HG03196 (cell line): ENCODE data around the gene THOP1.
A peak's percentile ranks its signal among the peaks of the same experiment; 100 is the strongest.
"Not testable (repeated sequence)": the region's sequence is repeated elsewhere in the genome, so short reads cannot be mapped to it uniquely, and the experiment has no call there.

Experiments
- ATAC-seq: cut with Tn5 transposase; IDR thresholded peaks from one replicate; pipeline ENCODE4 v1.9.1; 2021; ENCODE audit not compliant: unreplicated experiment

THOP1 gene

DNA sequence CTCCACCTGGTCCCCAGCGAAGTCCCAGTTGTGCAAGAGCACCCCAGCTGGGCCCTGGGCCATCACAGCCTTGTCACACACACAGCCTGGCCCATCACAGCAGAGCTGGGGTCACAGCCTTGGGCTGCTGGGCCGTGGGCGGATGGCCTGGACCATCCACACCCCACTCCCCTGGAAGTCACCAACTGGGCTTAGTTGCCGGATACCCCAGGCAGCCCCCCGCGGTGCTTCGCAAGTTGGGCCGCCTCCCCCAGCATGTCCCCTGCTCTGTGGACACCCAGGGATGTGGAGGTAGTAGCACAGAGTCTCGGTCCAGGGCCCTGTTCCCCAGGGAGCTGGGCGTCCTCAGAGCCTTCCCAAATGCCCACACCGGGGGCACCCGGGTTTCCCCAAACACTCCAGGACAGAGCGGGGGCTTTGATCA lies 29.9 kb downstream of the THOP1 start:
- no peak for ATAC-seq

GRCh38 chr19:2815923-2816322 lies 30.6 kb downstream of the THOP1 start:
- ATAC-seq, result no peak

GRCh38 chr19:2816641-2817040 lies 31.3 kb downstream of the THOP1 start:
- ATAC-seq, result no peak

GRCh38 chr19:2817237-2817829 lies 32.0 kb downstream of the THOP1 start:
- not testable (repeated sequence) for ATAC-seq

DNA sequence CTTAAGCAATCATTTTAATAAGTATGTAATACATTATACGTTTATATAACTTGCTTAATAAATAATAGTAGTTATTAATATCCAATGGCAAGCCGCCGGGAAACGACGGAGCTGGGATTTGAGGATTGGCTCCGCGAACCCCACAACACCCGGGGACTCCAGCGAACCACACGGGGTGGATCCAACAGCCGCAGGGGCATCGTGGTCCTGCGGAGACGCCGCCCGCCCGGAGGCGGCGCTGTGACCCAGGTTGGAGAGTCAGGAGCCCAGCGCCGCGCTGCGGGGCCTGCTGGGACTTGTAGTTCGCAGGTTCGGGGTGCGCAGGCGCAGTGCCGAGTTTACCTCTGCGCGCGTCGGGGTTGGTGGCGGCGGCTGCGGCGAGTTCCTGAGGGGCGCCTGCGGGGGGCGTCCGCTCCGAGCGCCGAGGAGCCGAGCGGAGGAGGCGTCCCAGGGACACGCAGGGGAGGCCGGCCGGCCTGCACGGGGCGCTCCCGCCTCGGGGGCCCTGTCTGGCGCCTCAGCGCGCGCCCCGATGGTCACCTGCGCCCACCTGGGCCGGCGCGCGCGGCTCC lies 34.3 kb downstream of the THOP1 start, which contains the start of gene ZNF554:
Gene ZNF554 (plus strand): TSS at position 329 of the 572 bp plus-strand sequence. CDS start 204 bp downstream, at position 533.
- peak; percentile 92 for ATAC-seq

GRCh38 chr19:2820112-2820702 lies 34.9 kb downstream of the THOP1 start:
- peak; percentile 17 for ATAC-seq

DNA sequence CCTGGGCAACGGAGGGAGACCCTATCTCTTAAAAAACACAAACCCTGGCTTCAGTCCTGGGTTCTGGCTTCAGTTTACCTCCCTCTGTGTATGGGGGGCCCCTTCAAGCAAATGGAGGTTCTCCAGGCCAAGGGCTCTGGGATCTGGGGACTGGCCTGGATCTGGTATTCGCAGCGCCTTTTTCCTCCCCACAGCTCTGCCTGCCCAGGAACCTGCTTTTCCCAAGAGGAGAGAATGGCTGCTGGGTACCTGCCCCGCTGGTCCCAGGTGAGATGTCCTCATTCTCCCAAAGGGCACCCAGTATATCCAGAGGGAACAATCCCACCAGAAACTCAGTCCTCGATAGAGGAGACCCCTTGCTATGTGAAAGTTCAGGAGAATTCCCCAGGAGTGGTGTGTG lies 37.5 kb downstream of the THOP1 start:
- no peak for ATAC-seq

- no peak for ATAC-seq
Observed at GRCh38 chr19:2823646-2824045, 38.3 kb downstream of the THOP1 start.

- ATAC-seq, result no peak
Observed at GRCh38 chr19:2824129-2824528, 38.8 kb downstream of the THOP1 start.

DNA sequence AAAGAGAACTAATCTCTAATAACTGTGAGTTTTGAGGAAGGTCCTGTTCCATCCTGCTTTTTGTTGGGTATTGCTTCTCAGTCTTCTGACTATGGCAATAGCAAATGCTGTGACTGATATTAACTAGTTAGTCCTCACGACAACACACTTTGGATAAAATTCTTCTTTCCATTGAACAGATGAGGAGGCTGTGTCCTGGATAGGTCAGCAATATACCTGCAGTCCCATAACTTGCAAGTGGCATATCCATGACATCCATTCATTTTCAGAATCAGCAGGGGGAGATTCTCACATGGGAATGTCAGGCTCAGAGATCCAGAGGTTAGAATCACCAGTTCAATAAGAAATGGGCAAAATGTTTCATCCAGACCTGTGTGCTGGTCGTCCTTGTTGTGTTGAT lies 41.7 kb downstream of the THOP1 start:
- no peak for ATAC-seq

GRCh38 chr19:2827840-2828489 lies 42.7 kb downstream of the THOP1 start:
- ATAC-seq, result no peak

- ATAC-seq, result no peak
Observed at GRCh38 chr19:2834294-2834871, 49.1 kb downstream of the THOP1 start.

DNA sequence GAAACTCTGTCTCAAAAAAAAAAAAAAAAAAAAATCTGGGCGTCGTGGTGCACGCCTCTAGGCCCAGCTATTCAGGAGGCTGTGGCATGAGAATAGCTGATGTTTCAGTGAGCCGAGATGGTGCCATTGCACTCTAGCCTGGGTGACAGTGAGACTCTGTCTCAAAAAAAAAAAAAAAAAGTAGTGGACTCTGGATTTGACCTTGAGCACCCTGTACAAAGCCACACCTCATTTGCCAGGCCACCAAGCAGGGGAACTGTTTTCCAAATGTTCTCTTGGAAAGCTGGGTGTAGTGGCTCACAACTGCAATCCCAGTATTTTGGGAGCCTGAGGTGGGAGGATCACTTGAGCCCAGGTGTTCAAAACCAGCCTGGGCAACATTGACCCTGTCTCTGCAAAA lies 52.1 kb downstream of the THOP1 start:
- ATAC-seq, result no peak

DNA sequence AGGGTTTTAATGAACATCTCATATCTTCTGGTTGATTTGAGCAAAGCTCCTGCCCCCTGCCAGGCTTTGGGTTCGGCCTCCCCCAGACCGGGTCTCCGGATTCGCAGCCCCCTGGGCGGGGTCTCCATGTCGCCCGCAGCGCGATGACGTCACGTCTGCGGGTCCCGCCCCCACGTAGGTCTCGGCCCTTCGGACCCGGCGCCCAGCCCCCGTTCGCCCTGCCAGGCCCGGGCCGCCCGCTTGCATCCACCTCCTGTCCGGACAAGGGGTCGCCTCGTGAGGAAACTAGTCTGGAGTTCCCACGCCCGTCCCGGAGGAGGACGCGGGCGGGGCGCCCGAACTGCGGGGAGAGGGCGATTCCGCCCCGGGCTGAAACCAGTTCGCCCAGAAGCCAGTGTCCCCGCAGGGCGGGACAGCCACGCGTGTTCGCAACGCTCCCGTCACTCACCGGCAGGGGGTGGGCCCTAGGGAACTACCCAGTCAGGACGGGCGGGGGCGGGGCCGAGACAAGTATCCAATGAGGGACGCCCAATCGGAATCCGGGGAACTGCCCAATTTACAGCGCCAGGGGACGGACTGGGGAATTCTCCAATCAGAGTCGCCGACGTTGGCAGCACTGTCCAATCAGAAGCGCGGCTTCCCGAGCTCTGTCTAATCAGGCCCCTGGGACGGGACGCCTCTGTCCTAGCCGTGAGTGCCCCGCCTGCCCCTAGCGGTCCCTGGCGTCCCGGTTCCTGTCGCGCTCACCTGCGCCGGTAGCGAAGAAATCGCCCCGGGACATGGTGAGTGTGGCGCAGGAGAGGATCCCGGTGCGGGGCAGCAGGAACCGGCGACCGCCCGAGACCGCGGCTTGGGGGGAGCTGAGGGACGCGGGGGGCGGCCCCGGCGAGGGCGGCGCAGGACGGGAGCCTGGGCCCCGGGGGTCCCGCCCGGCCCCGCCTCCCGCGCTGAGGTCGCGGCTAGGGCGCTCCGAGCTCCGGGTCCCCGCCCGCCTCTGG lies 55.8 kb downstream of the THOP1 start, which contains the start of gene ZNF555:
Gene ZNF555 (plus strand): TSS at position 682 of the 998 bp plus-strand sequence. CDS start 98 bp downstream, at position 780.
- peak; percentile 92 for ATAC-seq

- ATAC-seq, result peak; percentile 16
Observed at GRCh38 chr19:2841855-2842574, 56.7 kb downstream of the THOP1 start.

DNA sequence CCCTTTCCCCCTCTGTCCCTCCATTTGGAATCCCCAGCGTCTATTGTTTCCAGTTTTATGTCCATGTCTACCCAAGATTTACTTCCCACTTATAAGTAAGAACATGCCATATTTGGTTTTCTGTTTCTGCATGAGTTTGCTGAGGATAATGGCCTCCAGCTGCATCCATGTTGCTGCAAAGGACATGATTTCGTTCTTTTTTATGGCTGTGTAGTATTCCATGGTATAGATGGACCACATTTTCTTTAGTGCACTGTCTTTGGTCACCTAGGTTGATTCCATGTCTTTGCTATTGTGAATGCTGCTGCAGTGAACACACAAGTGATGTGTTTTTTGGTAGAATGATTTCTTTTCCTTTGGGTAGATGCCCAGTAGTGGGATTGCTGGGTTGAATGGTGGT lies 59.8 kb downstream of the THOP1 start:
- no peak for ATAC-seq

DNA sequence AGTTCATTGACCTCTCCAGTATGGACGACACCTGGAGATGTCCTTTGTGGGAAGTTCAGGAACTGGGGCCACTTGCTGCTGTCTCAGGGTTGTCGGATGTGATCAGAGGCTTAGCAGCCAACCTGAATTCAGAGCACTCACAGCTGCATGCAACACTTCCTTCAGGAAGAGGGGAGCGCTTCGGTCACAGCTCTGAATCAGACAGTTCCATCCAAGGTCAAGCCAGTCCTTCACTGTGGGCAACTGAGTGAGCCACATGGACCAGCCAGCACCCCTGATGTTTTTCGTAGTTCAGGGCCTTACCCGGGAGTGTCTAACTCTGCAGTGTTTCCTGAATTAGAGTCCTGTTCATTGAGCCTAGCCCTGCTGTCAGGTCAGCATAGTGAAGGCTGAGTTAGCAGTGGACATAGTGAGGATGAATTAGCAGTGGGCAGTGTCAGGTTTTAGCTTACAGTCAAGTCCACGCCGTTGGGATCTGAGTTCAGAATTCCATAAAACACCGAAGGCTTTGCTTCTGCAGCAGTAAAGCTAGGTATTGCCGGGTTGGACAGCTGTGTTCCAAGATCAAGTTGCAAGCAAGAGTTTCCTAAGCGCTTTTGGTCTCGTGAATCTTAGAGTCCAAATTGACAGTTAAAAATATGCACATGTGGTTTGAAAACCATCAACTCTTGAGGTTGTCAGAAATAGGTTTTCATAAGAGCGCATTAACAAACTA lies 61.0 kb downstream of the THOP1 start:
- no peak for ATAC-seq

DNA sequence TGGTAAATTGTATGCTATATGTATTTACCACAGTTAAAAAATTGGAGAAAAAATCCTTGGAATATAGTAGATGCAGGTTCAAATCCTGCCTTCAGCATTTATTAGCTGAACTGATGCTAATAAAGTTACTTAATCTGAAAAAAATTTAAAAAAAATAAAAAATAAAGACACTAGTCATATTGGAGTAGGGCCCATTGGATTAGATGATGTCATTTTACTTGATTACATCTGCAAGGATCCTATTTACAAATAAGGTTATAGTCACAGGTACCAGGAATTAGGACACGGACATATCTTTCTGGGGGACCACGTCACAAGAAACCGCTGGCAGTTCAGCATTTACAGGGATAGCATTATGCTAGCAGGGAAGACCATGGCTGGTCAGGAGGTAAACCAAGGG lies 62.2 kb downstream of the THOP1 start:
- no peak for ATAC-seq

GRCh38 chr19:2848616-2849015 lies 63.3 kb downstream of the THOP1 start:
- ATAC-seq, result no peak
